Stomach smooth muscle (tissue), 2 donors: Measurements from ENCODE around the gene SYT5.
"Not testable (repeated sequence)": the region's sequence is repeated elsewhere in the genome, so short reads cannot be mapped to it uniquely, and the experiment has no call there.

Experiments used
- H3K27ac ChIP-seq: one replicate; pipeline ENCODE4 v1.7.0; 2013; ENCODE audit warnings: mild to moderate bottlenecking, low read length, inconsistent platforms
- H3K27me3 ChIP-seq, 2 donors: one replicate each; pipeline ENCODE4 v1.7.0; 2013; ENCODE audit warnings: low read length in 2 of 2; ENCODE audit not compliant: insufficient read depth in 2 of 2, control insufficient read depth in 1 of 2
- H3K36me3 ChIP-seq, 2 donors: one replicate each; pipeline ENCODE4 v1.7.0; 2013; ENCODE audit warnings: low read length in 2 of 2; ENCODE audit not compliant: control insufficient read depth in 2 of 2, insufficient read depth in 2 of 2
- H3K4me1 ChIP-seq: one replicate; pipeline ENCODE4 v1.7.0; 2013; ENCODE audit warnings: low read length; ENCODE audit not compliant: control insufficient read depth, insufficient read depth
- H3K4me3 ChIP-seq, 2 donors: one replicate each; pipeline ENCODE4 v1.7.0; 2013; ENCODE audit warnings: low read length in 2 of 2
- H3K9ac ChIP-seq, 2 donors: one replicate each; pipeline ENCODE4 v1.7.0; 2013; ENCODE audit warnings: low read length in 2 of 2, mild to moderate bottlenecking in 1 of 2
- H3K9me3 ChIP-seq, 2 donors: one replicate each; pipeline ENCODE4 v1.7.0; 2013; ENCODE audit warnings: low read length in 2 of 2; ENCODE audit not compliant: control insufficient read depth in 2 of 2
- donor health status: healthy.
- donor health status: Pancreatic carcinoma.

SYT5 gene

GRCh38 chr19:55206664-55207500 is 26.8 kb upstream of the SYT5 start:
- no peak overlapping the region for H3K9ac ChIP-seq
- H3K4me3 ChIP-seq, result peak overlapping the region; percentile 19 to 29
- H3K27ac ChIP-seq, result no peak overlapping the region

DNA sequence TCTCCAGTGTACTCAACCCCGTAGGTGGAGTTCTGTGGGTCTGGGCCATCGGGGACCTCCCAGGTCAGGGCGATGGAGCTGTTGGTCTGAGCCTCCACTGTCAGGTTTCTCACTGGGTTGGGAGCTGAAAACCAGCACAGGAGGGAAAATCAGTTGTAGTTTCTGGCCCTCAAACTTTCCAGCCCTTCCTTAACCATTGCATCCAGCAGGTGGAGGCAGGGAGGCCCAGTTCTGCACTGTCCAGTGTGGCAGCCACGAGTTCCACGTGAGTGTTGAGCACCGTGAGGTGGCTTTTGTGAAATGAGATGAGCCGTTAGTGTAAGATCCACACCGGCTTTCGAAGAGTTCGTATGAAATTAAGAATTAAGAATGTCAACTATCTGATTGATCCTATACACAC is 22.1 kb upstream of the SYT5 start:
- H3K4me3 ChIP-seq, H3K36me3 ChIP-seq, H3K27ac ChIP-seq, H3K9ac ChIP-seq, H3K9me3 ChIP-seq, H3K4me1 ChIP-seq: not testable (repeated sequence)
- H3K27me3 ChIP-seq, result peaks cover 9 to 18% of the 10 kb centered on the region in 2 donors

More at GRCh38 chr19:55206664-55207500, 26.8 kb upstream of the SYT5 start:
- peaks cover 6 to 9% of the 10 kb centered on the region in 2 donors for H3K27me3 ChIP-seq
- peaks cover 13% of the 10 kb centered on the region for H3K4me1 ChIP-seq
- H3K36me3 ChIP-seq, result no peaks in the 10 kb centered on the region
- H3K9me3 ChIP-seq, result no peaks in the 10 kb centered on the region

DNA sequence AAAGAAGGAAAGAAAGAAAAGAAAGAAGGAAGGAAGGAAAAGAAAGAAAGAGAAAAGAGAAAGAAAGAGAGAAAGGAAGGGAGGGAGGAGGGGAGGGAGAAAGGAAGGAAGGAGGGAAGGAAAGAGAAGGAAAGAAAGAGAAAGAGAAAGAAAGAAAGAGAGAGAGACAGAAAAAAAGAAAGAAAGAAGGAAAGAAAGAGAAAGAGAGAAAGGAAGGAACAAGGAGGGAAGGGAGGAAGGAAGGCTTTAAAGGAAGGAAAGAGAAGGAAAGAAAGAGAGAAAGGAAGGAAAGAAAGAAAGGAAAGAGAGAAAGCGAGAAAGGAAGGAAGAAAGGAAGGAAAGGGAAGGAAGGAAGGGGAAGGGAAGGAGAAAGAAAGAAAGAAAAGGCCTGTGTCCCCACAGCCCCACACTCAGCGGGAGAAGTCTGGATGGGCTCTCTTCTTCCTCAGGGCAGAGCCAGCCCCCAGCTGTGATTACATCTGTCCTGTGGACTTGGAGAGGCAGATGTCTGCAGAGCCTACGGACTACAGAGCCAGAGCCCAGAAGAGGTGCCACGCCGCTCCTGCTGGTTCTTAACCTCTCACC is 19.6 kb upstream of the SYT5 start:
- H3K4me3 ChIP-seq, result no peak overlapping the region
- H3K27me3 ChIP-seq, result peaks cover 3 to 12% of the 10 kb centered on the region in 2 donors
- H3K9me3 ChIP-seq, result no peaks in the 10 kb centered on the region

DNA sequence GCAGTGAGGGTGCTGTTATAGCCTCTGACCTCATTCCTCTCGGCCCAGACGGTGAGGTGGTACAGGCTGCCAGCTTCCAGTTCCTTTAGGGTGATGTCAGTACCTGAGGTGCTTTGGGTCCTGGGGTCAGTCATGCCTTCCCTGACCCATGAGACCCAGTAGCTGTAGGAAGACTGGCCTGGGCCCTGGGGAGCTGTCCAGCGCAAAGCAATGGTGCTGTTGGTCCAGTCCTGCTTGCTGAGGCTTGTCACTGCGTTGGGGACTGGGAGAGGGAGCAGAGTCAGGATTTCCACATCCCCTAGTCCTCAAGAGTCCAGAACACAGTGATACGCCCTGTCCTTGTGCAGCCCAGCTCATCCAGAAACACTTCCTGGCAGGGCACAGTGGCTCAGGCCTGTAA is 18.6 kb upstream of the SYT5 start:
- peaks cover 3 to 10% of the 10 kb centered on the region in 2 donors for H3K27me3 ChIP-seq
- H3K4me1 ChIP-seq, result no peaks in the 10 kb centered on the region
- no peaks in the 10 kb centered on the region for H3K9me3 ChIP-seq
- no peak overlapping the region for H3K4me3 ChIP-seq
- H3K9ac ChIP-seq, result no peak overlapping the region
- no peak overlapping the region for H3K27ac ChIP-seq
- no peaks in the 10 kb centered on the region for H3K36me3 ChIP-seq

More for the DNA sequence above, 19.6 kb upstream of the SYT5 start:
- Histone ChIP-seq H3K36me3 (no peaks in the 10 kb centered on the region), H3K27ac (no peak overlapping the region), H3K4me1 (no peaks in the 10 kb centered on the region), H3K9ac (no peak overlapping the region)

- no peaks in the 10 kb centered on the region for H3K9me3 ChIP-seq
- H3K4me1 ChIP-seq, result no peaks in the 10 kb centered on the region
- H3K36me3 ChIP-seq, result no peaks in the 10 kb centered on the region
- H3K9ac ChIP-seq, result no peak overlapping the region
- no peak overlapping the region for H3K4me3 ChIP-seq
- no peak overlapping the region for H3K27ac ChIP-seq
- peaks cover 3 to 13% of the 10 kb centered on the region in 2 donors for H3K27me3 ChIP-seq
These were observed 17.4 kb upstream of the SYT5 start for GRCh38 chr19:55197528-55197927.

DNA sequence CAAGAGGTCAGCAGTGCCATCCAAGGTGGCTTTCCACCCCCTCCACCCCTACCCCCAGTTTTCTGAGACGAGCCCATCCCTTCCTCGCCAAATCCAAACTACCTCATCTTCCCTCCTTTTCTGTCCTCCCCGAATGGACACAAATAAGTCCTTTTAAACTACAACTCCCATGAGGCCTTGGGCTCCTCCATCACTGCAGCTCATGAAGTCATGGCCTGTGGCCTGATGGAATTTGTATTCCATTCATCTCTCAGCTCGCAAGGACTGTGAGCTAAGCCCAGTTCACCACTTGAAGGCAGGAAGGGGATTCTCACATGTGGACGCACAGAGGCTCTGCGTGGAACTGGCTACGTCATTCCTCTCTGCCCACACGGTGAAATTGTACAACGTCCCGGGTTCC is 16.7 kb upstream of the SYT5 start:
- Histone ChIP-seq H3K27me3 (peaks cover 3 to 11% of the 10 kb centered on the region in 2 donors), H3K9me3 (no peaks in the 10 kb centered on the region), H3K4me3 (no peak overlapping the region), H3K9ac (no peak overlapping the region), H3K4me1 (no peaks in the 10 kb centered on the region), H3K27ac (no peak overlapping the region), H3K36me3 (no peaks in the 10 kb centered on the region)

DNA sequence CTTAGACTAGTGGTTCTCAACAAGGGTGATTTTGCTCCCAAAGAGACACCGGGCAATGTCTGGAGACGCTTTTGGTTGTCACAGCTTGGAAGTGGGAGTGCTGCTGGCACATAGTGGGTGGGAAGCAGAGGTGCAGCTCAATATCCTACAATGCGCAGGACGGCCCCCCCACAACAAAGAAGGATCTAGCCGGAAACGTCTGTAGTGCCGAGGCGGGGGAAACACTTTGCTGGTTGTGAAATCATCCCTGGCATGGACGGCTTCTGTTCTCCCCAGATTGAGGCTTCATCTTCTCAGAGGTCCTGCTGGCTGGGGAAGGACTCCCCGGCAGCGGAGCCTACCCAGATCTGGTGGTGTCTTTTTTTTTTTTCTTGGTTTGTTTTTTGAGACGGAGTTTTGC is 13.4 kb upstream of the SYT5 start:
- Histone ChIP-seq H3K36me3 (no peaks in the 10 kb centered on the region), H3K9ac (no peak overlapping the region), H3K27me3 (peaks cover 3% of the 10 kb centered on the region in 2 donors), H3K27ac (no peak overlapping the region), H3K4me3 (no peak overlapping the region), H3K4me1 (no peaks in the 10 kb centered on the region), H3K9me3 (no peaks in the 10 kb centered on the region)

DNA sequence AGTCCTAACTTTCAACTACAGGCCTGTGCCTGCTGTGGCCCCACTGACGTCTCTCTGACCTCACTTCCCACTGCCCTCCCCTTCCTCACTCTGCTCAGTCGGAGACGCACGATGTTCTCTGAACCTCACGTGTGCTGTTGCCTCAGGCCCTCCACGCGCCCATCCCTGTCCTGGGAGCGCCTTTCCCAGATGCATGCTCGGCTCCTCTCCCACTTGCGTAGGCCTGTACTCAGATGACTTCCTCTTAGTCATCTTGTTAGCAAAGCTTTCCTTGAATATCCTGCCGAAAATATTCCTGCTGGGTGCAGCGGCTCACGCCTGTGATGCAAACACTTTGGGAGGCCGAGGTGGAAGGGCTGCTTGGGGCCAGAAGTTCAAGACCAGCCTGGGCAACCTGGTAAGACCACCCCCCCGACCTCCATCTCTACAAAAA is 9.3 kb upstream of the SYT5 start:
- Histone ChIP-seq H3K27ac (no peak overlapping the region), H3K4me1 (no peaks in the 10 kb centered on the region), H3K9me3 (no peaks in the 10 kb centered on the region), H3K36me3 (no peaks in the 10 kb centered on the region), H3K27me3 (peaks cover 9 to 14% of the 10 kb centered on the region in 2 donors), H3K4me3 (no peak overlapping the region), H3K9ac (no peak overlapping the region)

GRCh38 chr19:55188625-55189024 is 8.5 kb upstream of the SYT5 start:
- no peak overlapping the region for H3K27ac ChIP-seq
- no peak overlapping the region for H3K9ac ChIP-seq
- peaks cover 9 to 16% of the 10 kb centered on the region in 2 donors for H3K27me3 ChIP-seq
- H3K36me3 ChIP-seq, result no peaks in the 10 kb centered on the region
- no peaks in the 10 kb centered on the region for H3K9me3 ChIP-seq
- no peak overlapping the region for H3K4me3 ChIP-seq
- no peaks in the 10 kb centered on the region for H3K4me1 ChIP-seq

- Histone ChIP-seq H3K9me3 (no peaks in the 10 kb centered on the region), H3K27me3 (peaks cover 26% of the 10 kb centered on the region in 2 donors), H3K4me3 (no peak overlapping the region), H3K4me1 (no peaks in the 10 kb centered on the region), H3K36me3 (no peaks in the 10 kb centered on the region), H3K27ac (no peak overlapping the region), H3K9ac (no peak overlapping the region)
These were observed 6.0 kb upstream of the SYT5 start for GRCh38 chr19:55186080-55186479.

- no peaks in the 10 kb centered on the region for H3K36me3 ChIP-seq
- H3K4me3 ChIP-seq, result no peak overlapping the region
- H3K4me1 ChIP-seq, result peaks cover 10% of the 10 kb centered on the region
- H3K27ac ChIP-seq, result no peak overlapping the region
- no peaks in the 10 kb centered on the region for H3K9me3 ChIP-seq
- peaks cover 62 to 69% of the 10 kb centered on the region in 2 donors for H3K27me3 ChIP-seq
- H3K9ac ChIP-seq, result no peak overlapping the region
These were observed 1.7 kb upstream of the SYT5 start for GRCh38 chr19:55181740-55182139.
